GM19043 (cell line): ENCODE measurements around the gene POLR2C.

Experiments
- ATAC-seq: cut with Tn5 transposase; IDR thresholded peaks from one replicate; pipeline ENCODE4 v1.9.1; 2021; ENCODE audit warnings: low read depth; ENCODE audit not compliant: unreplicated experiment

The POLR2C gene

GRCh38 chr16:57517397-57518367 is 55.2 kb downstream of the POLR2C start:
- ATAC-seq = no peak

- no peak for ATAC-seq
These were observed 56.0 kb downstream of the POLR2C start for GRCh38 chr16:57518520-57518919.

- ATAC-seq = no peak
These were observed 56.4 kb downstream of the POLR2C start for GRCh38 chr16:57518922-57519321.

GRCh38 chr16:57519796-57520360 is 57.4 kb downstream of the POLR2C start:
- peak; percentile 59 for ATAC-seq
